ENCODE results near the gene SMC6. TPM values are rescaled to one million over a fixed set of nuclear protein-coding genes. Genes with fewer than 3 reads are reported as not detected.

The SMC6 gene
- total RNA-seq, 6 experiments from 2014 or later = 8.1 to 14.4 (median 10.2) TPM

- Histone ChIP-seq H3K27ac (no peak overlapping the region), H3K36me3 (peaks cover 0 to 34% (median 4%) of the 10 kb centered on the region in 4 donors), H3K4me1 (no peaks in the 10 kb centered on the region), H3K27me3 (no peaks in the 10 kb centered on the region), H3K9me3 (no peaks in the 10 kb centered on the region), H3K4me3 (no peak overlapping the region)
- DNase-seq = no peak
- intact Hi-C loops (cut with DNase I) = no loop called here
- 92% methylated on average over 1 of the region's 1 CpG for WGBS (ENCODE audit: insufficient coverage, low coverage, low lambda C conversion rate, missing lambda C conversion rate)
- no peak for ATAC-seq
- TF ChIP-seq POLR2A (IDR thresholded peaks at IDR 0.05) (no peak), CTCF (IDR thresholded peaks at IDR 0.05) (no peak)
Observed at GRCh38 chr2:17667898-17668297, 85.7 kb downstream of the SMC6 start.

GRCh38 chr2:17664534-17664933, 89.1 kb downstream of the SMC6 start:
- no peaks in the 10 kb centered on the region for H3K27me3 ChIP-seq
- 100% methylated on average over 1 of the region's 1 CpG for WGBS (ENCODE audit: insufficient coverage, low coverage, low lambda C conversion rate, missing lambda C conversion rate)
- H3K27ac ChIP-seq = no peak overlapping the region
- H3K4me1 ChIP-seq = no peaks in the 10 kb centered on the region
- H3K4me3 ChIP-seq = no peak overlapping the region
- no peak for TF ChIP-seq CTCF (IDR thresholded peaks at IDR 0.05)
- TF ChIP-seq POLR2A (IDR thresholded peaks at IDR 0.05) = no peak
- no peaks in the 10 kb centered on the region for H3K9me3 ChIP-seq
- ATAC-seq (no peak), DNase-seq (no peak)
- intact Hi-C loops (cut with DNase I) = no loop called here
- H3K36me3 ChIP-seq = peaks cover 0 to 27% (median 4%) of the 10 kb centered on the region in 4 donors

GRCh38 chr2:17662723-17663122, 90.9 kb downstream of the SMC6 start:
- Histone ChIP-seq H3K4me3 (no peak overlapping the region), H3K9me3 (no peaks in the 10 kb centered on the region), H3K27ac (no peak overlapping the region), H3K36me3 (peaks cover 0 to 21% (median 4%) of the 10 kb centered on the region in 4 donors), H3K4me1 (no peaks in the 10 kb centered on the region), H3K27me3 (no peaks in the 10 kb centered on the region)
- DNase-seq (no peak), ATAC-seq (no peak)
- intact Hi-C loops (cut with DNase I) = no loop called here
- 69% methylated on average over 1 of the region's 1 CpG for WGBS (ENCODE audit: insufficient coverage, low coverage, low lambda C conversion rate, missing lambda C conversion rate)
- no peak for TF ChIP-seq CTCF (IDR thresholded peaks at IDR 0.05)

- intact Hi-C loops (cut with DNase I) = no loop called here
- DNase-seq = no peak
- H3K27me3 ChIP-seq = no peaks in the 10 kb centered on the region
- 86% methylated on average over 1 of the region's 1 CpG for WGBS (ENCODE audit: insufficient coverage, low coverage, low lambda C conversion rate, missing lambda C conversion rate)
- TF ChIP-seq CTCF (IDR thresholded peaks at IDR 0.05) (no peak), POLR2A (IDR thresholded peaks at IDR 0.05) (no peak)
- no peak overlapping the region for H3K4me3 ChIP-seq
- peaks cover 0 to 21% (median 4%) of the 10 kb centered on the region in 4 donors for H3K36me3 ChIP-seq
- H3K27ac ChIP-seq = no peak overlapping the region
- no peaks in the 10 kb centered on the region for H3K9me3 ChIP-seq
- ATAC-seq = no peak
- H3K4me1 ChIP-seq = no peaks in the 10 kb centered on the region
Observed at GRCh38 chr2:17661460-17661859, 92.2 kb downstream of the SMC6 start.

- intact Hi-C loops (cut with DNase I) = no loop called here
- Histone ChIP-seq H3K27me3 (no peaks in the 10 kb centered on the region), H3K4me1 (no peaks in the 10 kb centered on the region), H3K4me3 (no peak overlapping the region), H3K36me3 (peaks cover 0 to 11% (median 0%) of the 10 kb centered on the region in 4 donors), H3K27ac (no peak overlapping the region), H3K9me3 (no peaks in the 10 kb centered on the region)
- ATAC-seq (no peak), DNase-seq (no peak)
- TF ChIP-seq CTCF (IDR thresholded peaks at IDR 0.05) (no peak), POLR2A (IDR thresholded peaks at IDR 0.05) (no peak)
- WGBS (ENCODE audit: insufficient coverage, low coverage, low lambda C conversion rate, missing lambda C conversion rate) = 90% methylated on average over 4 of the region's 4 CpGs
Observed at GRCh38 chr2:17660219-17660618, 93.4 kb downstream of the SMC6 start.
